ENCODE measurements around the gene ARL14.
"Not testable (repeated sequence)": the region's sequence is repeated elsewhere in the genome, so short reads cannot be mapped to it uniquely, and the experiment has no call there.

The ARL14 gene

GRCh38 chr3:160677459-160677881, 510 bp downstream of the ARL14 start:
- DNase-seq (ENCODE audit: low read depth, low spot score) = no peak

DNA sequence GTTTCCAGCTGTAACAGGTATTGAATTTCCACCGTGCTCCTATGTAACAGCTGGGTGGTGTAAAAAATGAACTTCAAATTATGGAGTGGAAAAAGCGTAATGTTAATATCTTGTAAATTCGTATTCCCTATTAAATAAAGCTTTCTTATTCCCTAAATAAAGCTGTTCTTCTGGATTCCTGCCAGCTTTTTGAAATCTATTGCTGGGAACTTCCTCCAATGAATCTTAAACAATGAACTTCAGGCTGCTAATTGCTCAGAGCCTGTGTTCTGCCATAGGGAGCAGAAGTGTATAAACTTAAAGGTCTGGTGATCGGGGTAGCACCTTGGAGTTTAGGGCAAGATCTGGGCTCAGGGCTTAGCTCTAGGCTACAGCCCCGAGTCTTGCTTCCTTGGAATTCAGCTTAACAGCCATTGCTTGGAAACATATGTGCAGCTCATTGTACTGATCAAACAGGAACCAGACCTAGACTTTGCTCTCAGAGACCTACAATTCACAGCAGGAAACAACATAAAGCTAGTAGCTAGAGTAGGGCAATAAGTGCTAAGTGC, 1.4 kb downstream of the ARL14 start:
- DNase-seq (ENCODE audit: low read depth, low spot score) = no peak

DNA sequence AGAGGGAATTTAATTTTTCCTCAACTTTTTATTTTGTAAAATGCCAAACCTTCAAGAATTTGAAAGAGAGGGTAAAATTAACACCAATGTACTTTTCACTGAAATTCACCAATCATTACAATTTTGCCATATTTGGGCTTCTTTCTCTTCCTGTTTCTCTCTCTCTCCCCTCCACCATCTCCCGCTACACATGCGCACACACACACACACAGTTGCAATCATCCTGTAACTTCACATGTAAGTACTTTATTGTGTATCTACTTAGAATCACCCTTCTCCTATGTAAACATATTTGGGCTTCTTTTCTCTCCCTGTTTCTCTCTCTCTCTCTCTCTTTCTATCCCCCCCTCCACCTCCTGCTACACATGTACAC, 7.4 kb downstream of the ARL14 start:
- no peak for DNase-seq (ENCODE audit: low read depth, low spot score)

GRCh38 chr3:160685144-160685766, 8.3 kb downstream of the ARL14 start:
- no peak for DNase-seq (ENCODE audit: low read depth, low spot score)

DNA sequence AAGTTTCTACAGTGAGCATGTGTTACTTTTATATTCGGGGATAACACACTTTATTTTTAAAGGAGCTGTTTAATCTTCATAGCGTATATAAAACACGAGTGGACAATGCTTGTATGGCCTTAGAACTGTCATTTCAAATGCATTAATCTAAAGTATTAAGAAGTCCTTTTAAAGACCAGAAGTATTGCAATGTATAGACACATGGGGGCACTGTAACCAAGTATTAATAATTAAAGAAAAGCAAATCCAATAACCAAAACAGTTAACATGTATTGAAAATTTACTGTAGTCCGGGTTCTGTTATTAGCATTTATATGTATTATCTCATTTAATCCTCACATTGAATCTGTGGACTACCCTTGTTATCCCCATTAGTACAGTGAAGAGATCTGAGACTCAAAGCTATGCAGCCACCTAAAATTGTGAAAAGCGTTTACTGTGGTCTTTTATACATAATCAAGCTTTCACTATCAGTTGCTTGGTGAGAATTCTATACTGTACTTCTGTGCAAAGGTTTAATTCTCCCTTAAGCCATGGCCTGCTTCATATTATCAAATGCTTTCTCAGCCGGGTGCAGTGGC, 10.1 kb downstream of the ARL14 start:
- no peak for DNase-seq (ENCODE audit: low read depth, low spot score)

DNA sequence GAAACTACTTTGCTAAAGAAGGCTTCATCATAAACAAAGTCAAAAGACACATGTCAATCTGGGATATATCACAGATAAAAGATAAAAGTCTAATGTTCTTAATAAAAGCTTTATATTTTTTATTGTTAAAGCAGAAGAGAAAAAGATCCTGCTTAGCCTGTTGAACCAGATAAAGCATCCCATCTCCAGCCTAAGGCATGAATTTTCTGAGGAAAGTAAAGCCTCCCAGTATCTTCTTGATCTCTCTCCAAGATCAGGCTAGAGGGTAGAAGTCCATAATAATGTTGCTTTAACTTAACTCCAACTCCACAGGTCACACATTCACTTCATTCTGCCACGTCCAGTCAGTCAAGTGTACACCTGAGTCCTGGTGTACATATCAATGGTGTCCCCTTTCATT, 14.2 kb downstream of the ARL14 start:
- DNase-seq (ENCODE audit: low read depth, low spot score) = no peak

DNA sequence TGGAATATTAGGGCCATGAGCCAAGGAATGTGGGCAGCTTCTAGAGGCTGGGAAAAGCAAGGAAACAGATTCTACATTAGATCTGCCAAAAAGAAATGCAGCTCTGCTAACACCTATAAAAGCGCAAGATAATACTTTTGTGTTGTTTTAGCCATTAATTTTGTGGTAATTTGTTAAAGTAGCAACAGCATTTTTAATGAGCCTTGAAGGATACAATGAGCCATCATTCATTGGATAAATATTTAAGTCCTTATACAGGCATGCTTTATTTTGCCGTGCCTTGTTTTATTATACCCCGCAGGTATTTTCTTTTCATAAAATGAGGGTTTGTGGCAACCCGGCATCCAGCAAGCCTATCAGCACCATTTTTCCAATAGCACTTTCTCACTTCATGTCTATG, 15.0 kb downstream of the ARL14 start:
- no peak for DNase-seq (ENCODE audit: low read depth, low spot score)

DNA sequence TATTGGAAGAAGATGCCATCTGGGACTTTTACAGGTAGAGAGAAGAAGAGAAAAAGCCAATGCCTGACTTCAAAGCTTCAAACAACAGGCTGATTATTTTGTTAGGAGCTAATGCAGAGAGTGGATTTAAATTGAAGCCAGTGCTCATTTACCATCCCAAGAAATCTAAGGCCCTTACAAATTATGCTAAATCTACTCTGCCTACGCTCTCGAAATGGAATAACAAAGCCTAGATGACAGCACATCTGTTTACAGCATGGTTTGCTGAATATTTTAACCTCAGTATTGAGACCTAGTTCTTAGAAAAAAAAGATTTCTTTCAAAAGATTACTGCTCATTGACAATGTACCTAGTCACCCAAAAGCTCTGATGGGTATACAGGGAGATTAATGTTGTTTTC, 16.2 kb downstream of the ARL14 start:
- no peak for DNase-seq (ENCODE audit: low read depth, low spot score)

DNA sequence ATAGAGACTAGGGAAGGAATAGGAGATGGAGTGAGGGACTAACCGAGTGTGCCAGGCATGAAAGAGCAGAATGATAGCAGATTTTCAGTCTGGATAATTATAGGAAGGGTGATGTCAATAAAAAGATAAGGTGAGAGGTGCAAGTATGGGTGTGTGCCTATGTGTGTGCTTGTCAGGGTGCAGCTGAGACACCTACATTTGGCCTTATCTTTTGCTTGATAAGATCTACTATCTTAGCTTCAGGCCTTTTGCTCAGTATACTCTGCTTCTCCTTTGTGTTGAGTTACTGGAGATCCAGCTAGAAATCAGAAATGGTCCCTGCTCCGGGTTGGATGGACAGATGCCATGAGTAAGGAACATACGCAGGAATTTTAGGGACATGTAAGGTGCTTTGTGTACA, 17.4 kb downstream of the ARL14 start:
- no peak for DNase-seq (ENCODE audit: low read depth, low spot score)

GRCh38 chr3:160695003-160695402, 18.0 kb downstream of the ARL14 start:
- DNase-seq (ENCODE audit: low read depth, low spot score) = no peak

- DNase-seq (ENCODE audit: low read depth, low spot score) = no peak
Measured at GRCh38 chr3:160695915-160696327, 19.0 kb downstream of the ARL14 start.

GRCh38 chr3:160697637-160698380, 20.8 kb downstream of the ARL14 start:
- DNase-seq (ENCODE audit: low read depth, low spot score) = no peak

DNA sequence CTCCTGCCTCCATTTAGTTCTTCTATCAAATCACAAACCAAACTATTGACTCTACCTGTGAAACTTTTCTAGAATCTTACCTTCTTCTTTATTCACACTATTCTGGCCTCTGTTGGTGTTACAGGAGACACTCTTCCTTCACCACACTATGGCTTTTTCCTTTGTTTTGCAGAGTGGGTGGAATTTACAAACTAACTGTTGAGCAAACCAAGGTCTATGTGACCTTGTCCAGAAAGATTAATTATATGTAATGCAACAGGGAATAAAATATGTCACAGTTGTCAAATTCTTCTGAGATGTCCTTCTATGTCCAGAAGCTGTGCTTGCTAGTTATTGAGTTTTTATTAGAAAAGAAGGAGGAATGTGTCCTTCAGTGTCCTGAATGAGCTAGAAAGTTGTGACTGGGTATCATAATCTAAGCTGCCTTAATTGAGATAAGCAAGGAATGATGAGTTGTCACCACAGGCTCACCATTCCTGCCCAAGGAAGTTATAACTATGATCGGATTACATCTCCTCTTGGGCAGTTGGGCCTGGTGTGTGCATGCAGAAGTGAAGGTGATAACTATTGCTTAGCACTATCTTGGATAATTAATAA, 21.7 kb downstream of the ARL14 start:
- no peak for DNase-seq (ENCODE audit: low read depth, low spot score)

DNA sequence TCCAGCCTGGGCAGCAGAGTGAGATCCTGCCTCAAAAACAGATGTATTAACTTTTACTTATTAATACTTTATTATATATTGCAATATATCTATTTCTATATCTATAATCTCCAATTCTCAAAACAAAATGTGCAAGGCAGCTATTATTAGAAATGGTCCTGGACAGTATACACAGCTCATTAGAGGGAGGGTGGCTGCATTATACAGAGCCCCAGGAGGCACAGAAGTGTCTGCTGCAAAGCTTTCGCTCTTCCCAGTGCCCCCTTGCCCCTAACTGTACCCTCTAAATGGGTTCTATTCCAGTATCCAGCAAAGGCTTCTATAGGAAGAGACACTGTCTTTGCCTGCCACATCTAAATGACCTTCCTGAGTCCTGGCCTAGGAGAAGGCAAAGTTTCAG, 24.5 kb downstream of the ARL14 start:
- DNase-seq (ENCODE audit: low read depth, low spot score) = no peak

GRCh38 chr3:160702290-160702689, 25.3 kb downstream of the ARL14 start:
- DNase-seq (ENCODE audit: low read depth, low spot score) = no peak

- DNase-seq (ENCODE audit: low read depth, low spot score) = no peak
Measured at GRCh38 chr3:160703974-160704373, 27.0 kb downstream of the ARL14 start.

DNA sequence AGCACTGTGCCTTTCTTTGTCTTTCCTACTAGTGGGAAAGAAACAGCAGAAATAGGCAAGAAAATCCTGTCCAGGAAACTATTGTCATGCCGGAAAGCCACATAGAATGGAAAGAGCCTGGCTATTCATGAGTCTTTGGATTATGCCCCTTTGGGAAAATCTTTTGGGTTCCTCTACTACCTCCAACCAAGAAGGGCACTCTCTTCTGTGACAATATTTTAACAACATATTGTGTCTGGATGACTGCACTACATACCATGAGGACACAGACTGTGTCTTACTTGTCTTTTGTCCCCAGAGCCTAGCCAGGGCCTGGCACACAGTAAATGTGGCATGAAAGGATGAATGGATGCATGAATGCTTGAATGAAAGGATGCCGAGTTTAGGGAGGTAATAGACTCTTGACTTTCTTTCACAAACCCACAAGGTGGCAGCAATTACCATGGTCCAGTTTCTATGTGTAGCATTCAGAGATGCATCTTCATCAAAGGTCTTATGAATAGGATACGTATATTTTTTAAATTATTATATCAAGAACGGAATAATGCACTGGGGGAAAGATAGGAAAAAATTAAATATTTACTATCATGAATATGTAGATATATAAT, 30.3 kb downstream of the ARL14 start:
- DNase-seq (ENCODE audit: low read depth, low spot score) = peak; percentile 21

GRCh38 chr3:160709477-160710182, 32.7 kb downstream of the ARL14 start:
- DNase-seq (ENCODE audit: low read depth, low spot score) = no peak

GRCh38 chr3:160713144-160713543, 36.2 kb downstream of the ARL14 start:
- DNase-seq (ENCODE audit: low read depth, low spot score) = not testable (repeated sequence)

GRCh38 chr3:160719710-160720109, 42.8 kb downstream of the ARL14 start:
- no peak for DNase-seq (ENCODE audit: low read depth, low spot score)

DNA sequence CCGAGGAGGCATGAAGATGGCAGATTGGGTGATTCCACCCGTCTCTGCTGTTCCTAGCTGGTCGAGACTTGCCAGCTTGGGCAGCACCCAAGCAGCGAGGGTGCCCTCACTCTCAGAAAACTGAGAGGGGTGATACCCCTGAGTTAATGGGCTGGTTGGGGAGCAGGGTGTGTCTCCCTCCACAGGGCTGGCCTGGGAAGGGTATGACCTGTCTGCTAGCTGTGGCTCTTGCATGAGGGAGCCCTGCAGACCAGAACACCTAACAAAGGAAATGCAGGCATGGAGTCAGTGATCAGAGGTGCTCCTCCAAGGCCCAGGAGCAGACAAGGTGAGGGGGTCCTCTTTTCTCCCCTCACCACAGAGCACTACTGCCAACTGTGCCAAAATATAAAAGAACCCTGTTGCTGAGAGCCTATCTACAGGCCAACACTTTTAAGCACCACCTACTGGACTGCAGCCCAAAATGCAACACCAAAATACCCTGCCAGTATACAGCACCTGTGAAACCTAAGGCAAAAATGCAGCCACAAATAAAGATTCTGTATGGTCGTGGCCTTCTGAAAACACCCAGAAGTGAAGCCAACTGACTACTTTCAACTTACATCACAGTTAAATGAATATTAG, 43.3 kb downstream of the ARL14 start:
- no peak for DNase-seq (ENCODE audit: low read depth, low spot score)

Data from smooth muscle cell of the brain vasculature (primary cell).